HG02840 (cell line): ENCODE data around the gene VGLL4.
"Not testable (repeated sequence)": the region's sequence is repeated elsewhere in the genome, so short reads cannot be mapped to it uniquely, and the experiment has no call there.

Experiments
- ATAC-seq: cut with Tn5 transposase; IDR thresholded peaks from one replicate; pipeline ENCODE4 v1.9.1; 2021; ENCODE audit warnings: mild to moderate bottlenecking, moderate library complexity, moderate number of reproducible peaks; ENCODE audit not compliant: unreplicated experiment, low FRiP score

Gene VGLL4

GRCh38 chr3:11541321-11542303 lies 102.1 kb downstream of the VGLL4 start:
- no peak for ATAC-seq

GRCh38 chr3:11539677-11540076 lies 104.0 kb downstream of the VGLL4 start:
- no peak for ATAC-seq

- ATAC-seq: no peak
Observed at GRCh38 chr3:11539218-11539617, 104.5 kb downstream of the VGLL4 start.

- ATAC-seq: no peak
Observed at GRCh38 chr3:11538581-11538980, 105.1 kb downstream of the VGLL4 start.

GRCh38 chr3:11536936-11537612 lies 106.6 kb downstream of the VGLL4 start:
- no peak for ATAC-seq

- ATAC-seq: no peak
Observed at GRCh38 chr3:11536132-11536935, 107.4 kb downstream of the VGLL4 start.

- no peak for ATAC-seq
Observed at GRCh38 chr3:11535243-11535960, 108.3 kb downstream of the VGLL4 start.

GRCh38 chr3:11534793-11535101 lies 109.0 kb downstream of the VGLL4 start:
- no peak for ATAC-seq

GRCh38 chr3:11534011-11534792 lies 109.5 kb downstream of the VGLL4 start:
- no peak for ATAC-seq

GRCh38 chr3:11532931-11533391 lies 110.8 kb downstream of the VGLL4 start:
- ATAC-seq: no peak

GRCh38 chr3:11530153-11530721 lies 113.5 kb downstream of the VGLL4 start:
- no peak for ATAC-seq

- ATAC-seq: no peak
Observed at GRCh38 chr3:11529281-11529680, 114.4 kb downstream of the VGLL4 start.

- not testable (repeated sequence) for ATAC-seq
Observed at GRCh38 chr3:11526121-11526520, 117.6 kb downstream of the VGLL4 start.

- no peak for ATAC-seq
Observed at GRCh38 chr3:11523572-11524101, 120.1 kb downstream of the VGLL4 start.

- ATAC-seq: no peak
Observed at GRCh38 chr3:11522953-11523571, 120.7 kb downstream of the VGLL4 start.

GRCh38 chr3:11522398-11522715 lies 121.4 kb downstream of the VGLL4 start:
- ATAC-seq: no peak

- no peak for ATAC-seq
Observed at GRCh38 chr3:11521167-11521566, 122.5 kb downstream of the VGLL4 start.

- no peak for ATAC-seq
Observed at GRCh38 chr3:11517601-11518000, 126.1 kb downstream of the VGLL4 start.
